GM12878 (cell line): ENCODE data around the gene TXN2. TPM values are rescaled to one million over a fixed set of nuclear protein-coding genes. Genes with fewer than 3 reads are reported as not detected.

Experiments
- ATAC-seq: fragments of 200-7000 bp; cut with Tn5 transposase; 3 replicates; pipeline ENCODE4 v1.9.1; 2020; ENCODE audit warnings: mild to moderate bottlenecking, moderate library complexity
- BruUV-seq: library from RNA; stranded (reverse); fragments of 400-500 nt; replicated peaks from 2 replicates; lab custom pipeline; 2021; lab: Mats Ljungman, UMichigan
- CTCF ChIA-PET: fragments of 300-600 bp; sonication (Branson Sonifier 250); formaldehyde crosslinking; extraction: SDS; loops from one replicate; lab custom pipeline; 2021; ENCODE audit warnings: inconsistent platforms; lab: Yijun Ruan, JAX
- POLR2A ChIA-PET: fragments of 350-600 bp; formaldehyde crosslinking; extraction: SDS; loops from one replicate; lab custom pipeline; 2021; ENCODE audit warnings: inconsistent platforms; lab: Charles Lee
- RAD21 ChIA-PET: fragments of 300-600 bp; sonication (Branson Sonifier 250); formaldehyde crosslinking; loops from one replicate; lab custom pipeline; 2023; ENCODE audit warnings: antibody characterized with exemption; ENCODE audit not compliant: unreplicated experiment; lab: Charles Lee
- SMC1A ChIA-PET: fragments of 300-600 bp; sonication (Branson Sonifier 250); formaldehyde crosslinking; loops from one replicate; lab custom pipeline; 2023; ENCODE audit not compliant: unreplicated experiment, uncharacterized antibody; lab: Charles Lee
- DNase-seq: peaks from one replicate; pipeline ENCODE4 v3.0.0-alpha.2; 2011; ENCODE audit warnings: low read depth, low spot score
- FAIRE-seq: peaks from 3 replicates; lab custom pipeline; 2011; peaks lifted over from hg19 to GRCh38; lab: Jason Lieb, UNC
- H2AFZ ChIP-seq: 2 replicates; pipeline ENCODE4 v1.6.0; 2011; ENCODE audit warnings: low read depth, low read length, control low read depth; ENCODE audit not compliant: control insufficient read depth
- H3K27ac ChIP-seq: 2 replicates; pipeline ENCODE4 v1.5.1; 2011; ENCODE audit warnings: control low read depth; ENCODE audit not compliant: control insufficient read depth, insufficient read depth
- H3K27me3 ChIP-seq, 2 experiments: replicated peaks in 1 of 2; 2 replicates each; pipeline versions ENCODE4 v1.6.0 to v1.6.1; 2011; ENCODE audit warnings: low read length in 1 of 2; ENCODE audit not compliant: control insufficient read depth in 2 of 2, insufficient read depth in 2 of 2
- H3K36me3 ChIP-seq, 2 experiments: 2 replicates each; pipeline ENCODE4 v1.5.1; 2011; ENCODE audit warnings: low read length in 1 of 2; ENCODE audit not compliant: control insufficient read depth in 2 of 2, insufficient read depth in 2 of 2
- H3K4me1 ChIP-seq: 2 replicates; pipeline ENCODE4 v1.6.1; 2011; ENCODE audit warnings: mild to moderate bottlenecking, low read length, moderate library complexity, mixed read lengths; ENCODE audit not compliant: control insufficient read depth, insufficient read depth
- H3K4me2 ChIP-seq: 2 replicates; pipeline ENCODE4 v1.6.0; 2011; ENCODE audit warnings: control low read depth; ENCODE audit not compliant: control insufficient read depth, insufficient read depth
- H3K4me3 ChIP-seq: fragments of 200-600 bp; sonication (generic); 2 replicates; pipeline ENCODE4 v1.5.1; 2016
- H3K79me2 ChIP-seq: 2 replicates; pipeline ENCODE4 v1.6.0; 2011; ENCODE audit warnings: low read length; ENCODE audit not compliant: control insufficient read depth, insufficient read depth
- H3K9ac ChIP-seq: 2 replicates; pipeline ENCODE4 v1.8.0; 2011; ENCODE audit warnings: low read length, control low read depth, mixed read lengths; ENCODE audit not compliant: control insufficient read depth, insufficient read depth
- H3K9me3 ChIP-seq: replicated peaks from 3 replicates; pipeline ENCODE4 v1.5.1; 2011; ENCODE audit warnings: mild to moderate bottlenecking, low read length; ENCODE audit not compliant: control insufficient read depth, insufficient read depth
- H4K20me1 ChIP-seq: 2 replicates; pipeline ENCODE4 v1.6.0; 2011; ENCODE audit not compliant: control insufficient read depth, insufficient read depth
- BCL11A ChIP-seq: IDR thresholded peaks from 2 replicates; pipeline ENCODE4 v1.6.1; 2011; ENCODE audit warnings: low read depth, low read length
- CBX5 ChIP-seq: sonication (generic); IDR thresholded peaks from 2 replicates; pipeline ENCODE4 v1.6.1; 2016; ENCODE audit warnings: low read depth, moderate library complexity, mild to moderate bottlenecking, inconsistent platforms
- EP300 ChIP-seq, 2 experiments: fragments of 150-350 bp in 1 of 2; IDR thresholded peaks; 2 replicates each; pipeline ENCODE4 v1.6.1; 2011 to 2012; ENCODE audit warnings: low read depth in 2 of 2, low read length in 2 of 2, borderline replicate concordance in 1 of 2, improper control_type of control experiment in 1 of 2, inconsistent platforms in 1 of 2; ENCODE audit not compliant: control insufficient read depth in 1 of 2
- ETV6 ChIP-seq, 2 experiments: fragments of 450-650 bp in 1 of 2; IDR thresholded peaks in 1 of 2; conservative IDR thresholded peaks in 1 of 2; 2 replicates each; pipeline ENCODE4 v1.6.1; 2014; ENCODE audit warnings: antibody characterized with exemption in 1 of 2, borderline replicate concordance in 1 of 2, low read depth in 1 of 2, mild to moderate bottlenecking in 1 of 2, moderate library complexity in 1 of 2
- HDGF ChIP-seq: fragments of 450-650 bp; IDR thresholded peaks from 2 replicates; pipeline ENCODE4 v1.6.1; 2016; ENCODE audit warnings: antibody characterized with exemption
- IRF5 ChIP-seq: fragments of 450-650 bp; IDR thresholded peaks from 2 replicates; pipeline ENCODE4 v1.6.1; 2017; ENCODE audit warnings: borderline replicate concordance
- MYC ChIP-seq: IDR thresholded peaks from 2 replicates; pipeline ENCODE4 v1.6.1; 2011; ENCODE audit warnings: mild to moderate bottlenecking, low read length, moderate library complexity, inconsistent platforms; ENCODE audit not compliant: insufficient read depth, insufficient replicate concordance, insufficient read length, severe bottlenecking
- NFYB ChIP-seq: IDR thresholded peaks from 2 replicates; pipeline ENCODE4 v1.6.1; 2011; ENCODE audit warnings: low read depth, mild to moderate bottlenecking, low read length, improper control_type of control experiment, moderate library complexity; ENCODE audit not compliant: insufficient read depth
- SREBF1 ChIP-seq: IDR thresholded peaks from 2 replicates; pipeline ENCODE4 v1.6.1; 2012; ENCODE audit warnings: mild to moderate bottlenecking, low read length
- STAT3 ChIP-seq: IDR thresholded peaks from 2 replicates; pipeline ENCODE4 v1.6.1; 2011; ENCODE audit warnings: low read depth, low read length, improper control_type of control experiment
- ZSCAN29 ChIP-seq: fragments of 450-650 bp; IDR thresholded peaks from 2 replicates; pipeline ENCODE4 v1.6.1; 2017; ENCODE audit warnings: mild to moderate bottlenecking, moderate library complexity
- WGBS: methylation state at CpG from one replicate; pipeline ENCODE4 v1.1.6; 2016; ENCODE audit warnings: low lambda C conversion rate; ENCODE audit not compliant: insufficient replicate concordance, insufficient coverage; ENCODE audit errors: missing lambda C conversion rate; 5-methylcytosine and 5-hydroxymethylcytosine counted together
- in situ Hi-C: fragments of 300-500 bp; cut with MboI; formaldehyde crosslinking; loops from 9 replicates; pipeline ENCODE4 v1.14.3; 2018; ENCODE audit warnings: mixed read lengths
- intact Hi-C: fragments of 100-400 bp; cut with micrococcal nuclease; formaldehyde crosslinking; loops from one replicate; pipeline ENCODE4 v1.14.2; 2022; ENCODE audit not compliant: unreplicated experiment
- polyA plus RNA-seq, 11 experiments: library from polyadenylated mRNA; depleted of rRNA in 4 of 11; unstranded in 6 of 11; stranded (reverse) in 5 of 11; fragments of >200 nt; fragmentation: Nextera tagmentation in 4 of 11; fragmentation: Illumina TruSeq in 1 of 11; extraction: Ambion mirVana in 4 of 11; extraction: Trizol in 1 of 11; gene quantifications; 1 replicate in 1 of 11; 2 replicates in 10 of 11; pipeline versions ENCODE4 v1.2.1 to v1.2.3, GENCODE V29; 2011 to 2016; ENCODE audit warnings: inconsistent platforms in 2 of 11, missing spikeins in 2 of 11, low read depth in 1 of 11
- total RNA-seq, 4 experiments: library from RNA; depleted of rRNA in 3 of 4; stranded (reverse); fragments of >200 nt in 3 of 4; fragmentation: Illumina TruSeq in 1 of 4; extraction: Trizol in 1 of 4; gene quantifications; 2 replicates each; pipeline versions ENCODE4 v1.2.1 to v1.2.3, GENCODE V29; 2013 to 2021
- TF ChIP-seq, protein P1 (sequence below): fragments of 450-650 bp; IDR thresholded peaks from 2 replicates; pipeline ENCODE4 v1.6.1; 2017; ENCODE audit warnings: mild to moderate bottlenecking, moderate library complexity
- TF ChIP-seq, protein P2 (sequence below): IDR thresholded peaks from 2 replicates; pipeline ENCODE4 v1.6.1; 2011; ENCODE audit warnings: low read depth, mild to moderate bottlenecking, low read length, moderate library complexity, borderline replicate concordance; ENCODE audit errors: extremely low read depth
- TF ChIP-seq, protein P3 (sequence below): fragments of 450-650 bp; conservative IDR thresholded peaks from 2 replicates; pipeline ENCODE4 v1.6.1; 2017; ENCODE audit warnings: mild to moderate bottlenecking, moderate library complexity

The TXN2 gene
- total and polyA plus RNA-seq, 10 of the 15 experiments (the other 5 are each of a cell fraction or from before 2014, with no cell fraction given) = 70.2 to 350 (median 183) TPM

- BruUV-seq = TSS peak; percentile 30
- Histone ChIP-seq H3K4me1 (peaks cover 9% of the 10 kb centered on the region), H3K9ac (peak overlapping the region; percentile 15; the same call in 1 of the 2 replicates), H2AFZ (peak overlapping the region; percentile 72), H3K4me3 (peak overlapping the region; percentile 59; the same call in 1 of the 2 replicates), H3K9me3 (no peaks in the 10 kb centered on the region; the same call in 2 of the 3 replicates), H3K27me3 (no peaks in the 10 kb centered on the region; a peak in 1 of 4 replicates), H3K4me2 (peak overlapping the region; percentile 81), H4K20me1 (no peaks in the 10 kb centered on the region), H3K36me3 (peaks cover under 1 to 7% of the 10 kb centered on the region in 2 experiments; a peak in 3 of 4 replicates), H3K27ac (no peak overlapping the region; the same call in 1 of the 2 replicates), H3K79me2 (no peaks in the 10 kb centered on the region)
- POLR2A ChIA-PET = interaction anchor here (1.8 to 1.9 kb wide), 2 partner anchors 13 to 22 kb away, joined by 8 to 9 read pairs; no protein-coding TSS in a partner anchor
- intact Hi-C loops = no loop called here
- TF ChIP-seq, protein P1, sequence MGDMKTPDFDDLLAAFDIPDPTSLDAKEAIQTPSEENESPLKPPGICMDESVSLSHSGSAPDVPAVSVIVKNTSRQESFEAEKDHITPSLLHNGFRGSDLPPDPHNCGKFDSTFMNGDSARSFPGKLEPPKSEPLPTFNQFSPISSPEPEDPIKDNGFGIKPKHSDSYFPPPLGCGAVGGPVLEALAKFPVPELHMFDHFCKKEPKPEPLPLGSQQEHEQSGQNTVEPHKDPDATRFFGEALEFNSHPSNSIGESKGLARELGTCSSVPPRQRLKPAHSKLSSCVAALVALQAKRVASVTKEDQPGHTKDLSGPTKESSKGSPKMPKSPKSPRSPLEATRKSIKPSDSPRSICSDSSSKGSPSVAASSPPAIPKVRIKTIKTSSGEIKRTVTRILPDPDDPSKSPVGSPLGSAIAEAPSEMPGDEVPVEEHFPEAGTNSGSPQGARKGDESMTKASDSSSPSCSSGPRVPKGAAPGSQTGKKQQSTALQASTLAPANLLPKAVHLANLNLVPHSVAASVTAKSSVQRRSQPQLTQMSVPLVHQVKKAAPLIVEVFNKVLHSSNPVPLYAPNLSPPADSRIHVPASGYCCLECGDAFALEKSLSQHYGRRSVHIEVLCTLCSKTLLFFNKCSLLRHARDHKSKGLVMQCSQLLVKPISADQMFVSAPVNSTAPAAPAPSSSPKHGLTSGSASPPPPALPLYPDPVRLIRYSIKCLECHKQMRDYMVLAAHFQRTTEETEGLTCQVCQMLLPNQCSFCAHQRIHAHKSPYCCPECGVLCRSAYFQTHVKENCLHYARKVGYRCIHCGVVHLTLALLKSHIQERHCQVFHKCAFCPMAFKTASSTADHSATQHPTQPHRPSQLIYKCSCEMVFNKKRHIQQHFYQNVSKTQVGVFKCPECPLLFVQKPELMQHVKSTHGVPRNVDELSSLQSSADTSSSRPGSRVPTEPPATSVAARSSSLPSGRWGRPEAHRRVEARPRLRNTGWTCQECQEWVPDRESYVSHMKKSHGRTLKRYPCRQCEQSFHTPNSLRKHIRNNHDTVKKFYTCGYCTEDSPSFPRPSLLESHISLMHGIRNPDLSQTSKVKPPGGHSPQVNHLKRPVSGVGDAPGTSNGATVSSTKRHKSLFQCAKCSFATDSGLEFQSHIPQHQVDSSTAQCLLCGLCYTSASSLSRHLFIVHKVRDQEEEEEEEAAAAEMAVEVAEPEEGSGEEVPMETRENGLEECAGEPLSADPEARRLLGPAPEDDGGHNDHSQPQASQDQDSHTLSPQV = no peak
- no peak for TF ChIP-seq ZSCAN29
- TF ChIP-seq, protein P2, sequence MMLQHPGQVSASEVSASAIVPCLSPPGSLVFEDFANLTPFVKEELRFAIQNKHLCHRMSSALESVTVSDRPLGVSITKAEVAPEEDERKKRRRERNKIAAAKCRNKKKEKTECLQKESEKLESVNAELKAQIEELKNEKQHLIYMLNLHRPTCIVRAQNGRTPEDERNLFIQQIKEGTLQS = no peak
- no peak for TF ChIP-seq IRF5
- no peak for TF ChIP-seq EP300 (IDR thresholded peaks at IDR 0.05; ENCODE audit: borderline replicate concordance in 1 of 2, control insufficient read depth in 1 of 2, low read depth in 2 of 2, low read length in 2 of 2)
- no peak for TF ChIP-seq MYC
- TF ChIP-seq, protein P3, sequence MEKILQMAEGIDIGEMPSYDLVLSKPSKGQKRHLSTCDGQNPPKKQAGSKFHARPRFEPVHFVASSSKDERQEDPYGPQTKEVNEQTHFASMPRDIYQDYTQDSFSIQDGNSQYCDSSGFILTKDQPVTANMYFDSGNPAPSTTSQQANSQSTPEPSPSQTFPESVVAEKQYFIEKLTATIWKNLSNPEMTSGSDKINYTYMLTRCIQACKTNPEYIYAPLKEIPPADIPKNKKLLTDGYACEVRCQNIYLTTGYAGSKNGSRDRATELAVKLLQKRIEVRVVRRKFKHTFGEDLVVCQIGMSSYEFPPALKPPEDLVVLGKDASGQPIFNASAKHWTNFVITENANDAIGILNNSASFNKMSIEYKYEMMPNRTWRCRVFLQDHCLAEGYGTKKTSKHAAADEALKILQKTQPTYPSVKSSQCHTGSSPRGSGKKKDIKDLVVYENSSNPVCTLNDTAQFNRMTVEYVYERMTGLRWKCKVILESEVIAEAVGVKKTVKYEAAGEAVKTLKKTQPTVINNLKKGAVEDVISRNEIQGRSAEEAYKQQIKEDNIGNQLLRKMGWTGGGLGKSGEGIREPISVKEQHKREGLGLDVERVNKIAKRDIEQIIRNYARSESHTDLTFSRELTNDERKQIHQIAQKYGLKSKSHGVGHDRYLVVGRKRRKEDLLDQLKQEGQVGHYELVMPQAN = no peak
- no peak for TF ChIP-seq SREBF1
- no peak for TF ChIP-seq ETV6 (conservative IDR thresholded peaks at IDR 0.05 in 1 of 2, IDR thresholded peaks at IDR 0.05 in 1 of 2; ENCODE audit: borderline replicate concordance in 1 of 2, low read depth in 1 of 2)
- no peak for TF ChIP-seq NFYB
- no peak for TF ChIP-seq STAT3
- TF ChIP-seq BCL11A = no peak
- TF ChIP-seq HDGF = no peak
- no peak for TF ChIP-seq CBX5
- RAD21 ChIA-PET = no interaction called here
- DNase-seq = no peak
- CTCF ChIA-PET = interaction anchor here (0.7 to 2.0 kb wide), 2 partner anchors 20 to 36 kb away, joined by 3 to 5 read pairs; no protein-coding TSS in a partner anchor
- in situ Hi-C loops = loop anchor here (25.0 kb wide), 1 partner anchor 1094 kb away; the partner anchor contains the start of gene MCM5
- WGBS = 97% methylated on average over 48 of the region's 60 CpGs
- no peak for FAIRE-seq
- SMC1A ChIA-PET = no interaction called here
- no peak for ATAC-seq
Measured at GRCh38 chr22:36505998-36506635, 24.7 kb upstream of the TXN2 start.
